Thyroid gland (tissue), 4 donors: ENCODE data around the gene TMEM51.

Experiments used
- POLR2A ChIP-seq, 2 donors: fragments of 450-650 bp; IDR thresholded peaks; one replicate each; pipeline ENCODE4 v1.6.1; 2017; ENCODE audit warnings: antibody characterized with exemption in 2 of 2, mild to moderate bottlenecking in 2 of 2, moderate library complexity in 1 of 2
- TF ChIP-seq, protein P1 (sequence below), 6 experiments: fragments of 200-600 bp in 3 of 6; fragments of 450-650 bp in 3 of 6; sonication (generic) in 3 of 6; IDR thresholded peaks; one replicate each; pipeline ENCODE4 v1.5.1; 2016 to 2019; ENCODE audit warnings: antibody characterized with exemption in 6 of 6, mild to moderate bottlenecking in 2 of 6, inconsistent platforms in 1 of 6, moderate library complexity in 1 of 6

- TF ChIP-seq, protein P1, sequence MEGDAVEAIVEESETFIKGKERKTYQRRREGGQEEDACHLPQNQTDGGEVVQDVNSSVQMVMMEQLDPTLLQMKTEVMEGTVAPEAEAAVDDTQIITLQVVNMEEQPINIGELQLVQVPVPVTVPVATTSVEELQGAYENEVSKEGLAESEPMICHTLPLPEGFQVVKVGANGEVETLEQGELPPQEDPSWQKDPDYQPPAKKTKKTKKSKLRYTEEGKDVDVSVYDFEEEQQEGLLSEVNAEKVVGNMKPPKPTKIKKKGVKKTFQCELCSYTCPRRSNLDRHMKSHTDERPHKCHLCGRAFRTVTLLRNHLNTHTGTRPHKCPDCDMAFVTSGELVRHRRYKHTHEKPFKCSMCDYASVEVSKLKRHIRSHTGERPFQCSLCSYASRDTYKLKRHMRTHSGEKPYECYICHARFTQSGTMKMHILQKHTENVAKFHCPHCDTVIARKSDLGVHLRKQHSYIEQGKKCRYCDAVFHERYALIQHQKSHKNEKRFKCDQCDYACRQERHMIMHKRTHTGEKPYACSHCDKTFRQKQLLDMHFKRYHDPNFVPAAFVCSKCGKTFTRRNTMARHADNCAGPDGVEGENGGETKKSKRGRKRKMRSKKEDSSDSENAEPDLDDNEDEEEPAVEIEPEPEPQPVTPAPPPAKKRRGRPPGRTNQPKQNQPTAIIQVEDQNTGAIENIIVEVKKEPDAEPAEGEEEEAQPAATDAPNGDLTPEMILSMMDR (IDR thresholded peaks at IDR 0.05): no peak
- no peak for TF ChIP-seq POLR2A (IDR thresholded peaks at IDR 0.05)
Observed at GRCh38 chr1:15214527-15214926, 61.0 kb downstream of the TMEM51 start.
